DOHH2 (cell line): ENCODE data around the gene ARMS2.

Experiments used
- H3F3A ChIP-seq: fragments of 200-600 bp; sonication (generic), shearing (Covaris generic); 2 replicates; pipeline ENCODE4 v1.6.0; 2016; ENCODE audit warnings: antibody characterized with exemption, mild to moderate bottlenecking; ENCODE audit not compliant: control insufficient read depth, insufficient read depth
- H3K27ac ChIP-seq: fragments of 200-600 bp; sonication (generic); 2 replicates; pipeline ENCODE4 v1.5.1; 2014; ENCODE audit warnings: low read depth, mild to moderate bottlenecking, low read length, moderate library complexity
- H3K27me3 ChIP-seq: fragments of 200-600 bp; sonication (generic); 2 replicates; pipeline ENCODE4 v1.6.1; 2014; ENCODE audit warnings: mild to moderate bottlenecking, low read length, mixed read lengths; ENCODE audit not compliant: control insufficient read depth
- H3K36me3 ChIP-seq: fragments of 200-600 bp; sonication (generic); 2 replicates; pipeline ENCODE4 v1.6.1; 2014; ENCODE audit warnings: mild to moderate bottlenecking, low read length, moderate library complexity, mixed read lengths; ENCODE audit not compliant: control insufficient read depth
- H3K4me1 ChIP-seq: fragments of 200-600 bp; sonication (generic); 2 replicates; pipeline ENCODE4 v1.6.1; 2014; ENCODE audit warnings: mild to moderate bottlenecking, low read length, mixed read lengths; ENCODE audit not compliant: control insufficient read depth
- H3K4me2 ChIP-seq: fragments of 200-600 bp; sonication (generic); 2 replicates; pipeline ENCODE4 v1.6.0; 2014; ENCODE audit warnings: mild to moderate bottlenecking, low read length, moderate library complexity
- H3K4me3 ChIP-seq: fragments of 200-600 bp; sonication (generic); 2 replicates; pipeline ENCODE4 v1.5.1; 2014; ENCODE audit warnings: mild to moderate bottlenecking, low read length, mixed read lengths
- H3K79me2 ChIP-seq: fragments of 200-600 bp; sonication (generic); 2 replicates; pipeline ENCODE4 v1.6.1; 2014; ENCODE audit warnings: mild to moderate bottlenecking, low read length, mixed read lengths; ENCODE audit not compliant: control insufficient read depth
- H3K9me2 ChIP-seq: fragments of 200-600 bp; sonication (generic); replicated peaks from 2 replicates; pipeline ENCODE4 v1.6.1; 2014; ENCODE audit warnings: mild to moderate bottlenecking, low read length, mixed read lengths; ENCODE audit not compliant: control insufficient read depth
- H3K9me3 ChIP-seq: fragments of 200-600 bp; sonication (generic); 2 replicates; pipeline ENCODE4 v1.6.1; 2014; ENCODE audit warnings: antibody characterized with exemption, low read length, mixed read lengths; ENCODE audit not compliant: control insufficient read depth, insufficient read depth
- H4K20me1 ChIP-seq: fragments of 200-600 bp; sonication (generic); 2 replicates; pipeline ENCODE4 v1.6.0; 2014; ENCODE audit warnings: low read depth, mild to moderate bottlenecking, antibody characterized with exemption, low read length, moderate library complexity; ENCODE audit not compliant: control insufficient read depth, insufficient read depth
- CTCF ChIP-seq: fragments of 200-600 bp; sonication (generic); IDR thresholded peaks from one replicate; pipeline ENCODE4 v1.5.1; 2014; ENCODE audit warnings: antibody characterized with exemption, mild to moderate bottlenecking, low read depth, low read length; ENCODE audit not compliant: poor library complexity, severe bottlenecking
- EZH2phosphoT487 ChIP-seq: fragments of 200-600 bp; sonication (generic); IDR thresholded peaks from 2 replicates; pipeline ENCODE4 v1.6.1; 2017; ENCODE audit warnings: borderline replicate concordance, mild to moderate bottlenecking, antibody characterized with exemption, low read length, moderate library complexity, mixed read lengths

Gene ARMS2

GRCh38 chr10:122445469-122445868 lies 9.0 kb upstream of the ARMS2 start:
- Histone ChIP-seq H4K20me1 (no peaks in the 10 kb centered on the region), H3K36me3 (no peaks in the 10 kb centered on the region), H3F3A (no peaks in the 10 kb centered on the region), H3K4me1 (no peaks in the 10 kb centered on the region), H3K79me2 (no peaks in the 10 kb centered on the region), H3K9me3 (no peaks in the 10 kb centered on the region), H3K9me2 (no peaks in the 10 kb centered on the region), H3K4me3 (no peak overlapping the region), H3K27me3 (peaks cover 6% of the 10 kb centered on the region; the same call in 1 of the 2 replicates), H3K27ac (no peak overlapping the region), H3K4me2 (no peak overlapping the region)
- no peak for TF ChIP-seq CTCF
- TF ChIP-seq EZH2phosphoT487 = no peak

DNA sequence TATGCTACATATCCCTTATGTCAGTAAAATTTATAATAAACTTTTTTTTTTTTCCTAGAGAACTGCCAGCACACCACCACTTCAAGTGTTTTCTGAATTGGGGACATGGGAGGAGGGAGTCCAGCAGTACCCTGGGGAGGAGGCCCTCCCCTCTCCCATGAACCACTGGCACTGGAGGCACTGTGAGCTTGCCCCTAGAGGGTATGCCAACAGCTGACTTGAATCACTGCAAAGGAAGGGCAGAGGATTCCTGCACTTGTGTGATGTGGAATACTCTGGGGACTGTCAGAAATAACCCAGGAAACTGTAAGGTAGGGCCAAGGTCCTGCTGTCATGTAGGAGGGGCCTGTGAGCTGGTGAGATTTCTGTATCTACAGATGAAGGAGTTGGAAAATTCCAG lies 8.5 kb upstream of the ARMS2 start:
- Histone ChIP-seq H3K4me2 (no peak overlapping the region), H4K20me1 (no peaks in the 10 kb centered on the region), H3K27ac (no peak overlapping the region), H3K9me2 (no peaks in the 10 kb centered on the region), H3K36me3 (no peaks in the 10 kb centered on the region), H3F3A (no peaks in the 10 kb centered on the region), H3K4me3 (no peak overlapping the region), H3K27me3 (peaks cover 6% of the 10 kb centered on the region; the same call in 1 of the 2 replicates), H3K4me1 (no peaks in the 10 kb centered on the region), H3K9me3 (no peaks in the 10 kb centered on the region), H3K79me2 (no peaks in the 10 kb centered on the region)
- no peak for TF ChIP-seq EZH2phosphoT487
- no peak for TF ChIP-seq CTCF

DNA sequence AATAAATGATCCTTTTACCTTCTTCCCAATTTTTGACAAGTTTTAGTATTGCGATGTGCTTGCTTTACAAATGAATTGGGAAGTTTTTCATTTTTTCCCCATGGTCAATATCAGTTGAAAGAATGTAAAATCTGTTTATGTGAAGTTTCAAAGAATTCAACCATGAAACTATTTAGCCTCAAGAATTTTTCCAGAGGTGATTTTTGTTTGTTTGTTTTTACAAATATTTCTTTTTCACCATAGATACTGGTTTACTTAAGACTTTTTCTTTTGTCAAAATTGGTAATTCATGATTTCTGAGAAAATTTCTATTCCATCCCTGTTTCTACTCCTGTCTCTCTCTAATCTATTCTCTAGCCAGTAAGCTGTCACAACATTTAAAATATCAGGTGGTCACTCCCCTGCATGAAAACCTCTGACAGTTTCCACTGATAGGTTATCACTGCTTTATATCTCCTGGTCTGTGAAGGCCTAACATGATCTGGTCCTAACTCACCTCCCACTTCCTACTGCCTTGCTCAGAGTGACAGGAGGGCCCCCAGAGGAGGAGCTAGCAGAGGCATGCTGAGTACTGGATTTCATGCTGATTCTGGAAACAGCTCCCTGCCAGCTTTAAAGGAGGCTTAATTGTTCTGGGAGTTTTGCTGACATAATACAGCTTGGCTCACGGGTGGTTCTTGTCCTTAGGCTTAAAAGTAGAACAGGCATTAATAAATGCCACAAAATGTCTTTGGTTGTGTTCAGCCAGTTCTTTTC lies 7.6 kb upstream of the ARMS2 start:
- Histone ChIP-seq H3K4me3 (no peak overlapping the region), H3K79me2 (no peaks in the 10 kb centered on the region), H3K27ac (no peak overlapping the region), H3K36me3 (no peaks in the 10 kb centered on the region), H3K4me1 (no peaks in the 10 kb centered on the region), H3F3A (no peaks in the 10 kb centered on the region), H4K20me1 (no peaks in the 10 kb centered on the region), H3K27me3 (peaks cover 6% of the 10 kb centered on the region; the same call in 1 of the 2 replicates), H3K4me2 (no peak overlapping the region), H3K9me3 (no peaks in the 10 kb centered on the region), H3K9me2 (no peaks in the 10 kb centered on the region)
- TF ChIP-seq CTCF (no peak), EZH2phosphoT487 (no peak)
